Kidney (tissue), 14 donors: ENCODE data around the gene CKM. TPM values are rescaled to one million over a fixed set of nuclear protein-coding genes. Genes with fewer than 3 reads are reported as not detected.
"Not testable (repeated sequence)": the region's sequence is repeated elsewhere in the genome, so short reads cannot be mapped to it uniquely, and the experiment has no call there.

Experiments used
- DNase-seq, 5 donors: peaks; one replicate each; pipeline ENCODE4 v3.0.0-alpha.2; 2013 to 2020
- FAIRE-seq: peaks from 2 replicates; lab custom pipeline; 2012; peaks lifted over from hg19 to GRCh38; lab: Jason Lieb, UNC
- H3K27ac ChIP-seq, 2 donors: one replicate each; pipeline ENCODE4 v1.7.0; 2013; ENCODE audit warnings: low read depth in 2 of 2, low read length in 2 of 2, inconsistent platforms in 1 of 2
- H3K27me3 ChIP-seq: one replicate; pipeline ENCODE4 v1.7.1; 2013; ENCODE audit warnings: low read length, inconsistent platforms; ENCODE audit not compliant: control insufficient read depth, insufficient read depth
- H3K36me3 ChIP-seq, 3 donors: one replicate each; pipeline versions ENCODE4 v1.7.0 to v1.7.1; 2013; ENCODE audit warnings: low read length in 3 of 3, control low read depth in 1 of 3, inconsistent platforms in 1 of 3; ENCODE audit not compliant: insufficient read depth in 3 of 3, control insufficient read depth in 2 of 3
- H3K4me1 ChIP-seq, 3 donors: one replicate each; pipeline versions ENCODE4 v1.7.0 to v1.7.1; 2013; ENCODE audit warnings: low read length in 3 of 3, inconsistent platforms in 1 of 3, low read depth in 1 of 3; ENCODE audit not compliant: control insufficient read depth in 2 of 3, insufficient read depth in 2 of 3
- H3K4me3 ChIP-seq, 3 donors: one replicate each; pipeline versions ENCODE4 v1.7.0 to v1.8.1; 2013; ENCODE audit warnings: low read length in 3 of 3, control low read depth in 1 of 3, inconsistent platforms in 1 of 3
- H3K9ac ChIP-seq, 3 donors: one replicate each; pipeline versions ENCODE4 v1.7.0 to v1.7.1; 2013; ENCODE audit warnings: low read length in 3 of 3, control low read depth in 1 of 3, inconsistent platforms in 1 of 3
- H3K9me3 ChIP-seq, 3 donors: one replicate each; pipeline versions ENCODE4 v1.7.0 to v1.7.1; 2013; ENCODE audit warnings: low read length in 3 of 3, control low read depth in 1 of 3, inconsistent platforms in 1 of 3; ENCODE audit not compliant: control insufficient read depth in 2 of 3, insufficient read depth in 1 of 3
- intact Hi-C: fragments of 100-400 bp; cut with DNase I; formaldehyde crosslinking; loops from one replicate; pipeline ENCODE4 v1.11.1; 2022
- polyA plus RNA-seq: library from polyadenylated mRNA; stranded (reverse); fragments of 350-450 nt; fragmentation: Illumina TruSeq; extraction: RNeasy Lipid Tissue Mini Kit (QIAGEN cat#74804); gene quantifications from one replicate; pipeline ENCODE4 v1.2.3, GENCODE V29; 2014; ENCODE audit warnings: low read depth, low replicate concordance; ENCODE audit not compliant: insufficient read depth
- total RNA-seq: library from RNA; stranded (reverse); fragmentation: NEBNext Ultra II Directional; extraction: Animal tissue kit (Norgen Biotek cat#: 25700); gene quantifications from one replicate; pipeline ENCODE4 v1.2.1, GENCODE V29; 2021
- TF ChIP-seq, protein P1 (sequence below): IDR thresholded peaks from 3 replicates; pipeline ENCODE4 v1.5.1; 2012; ENCODE audit warnings: mild to moderate bottlenecking, moderate library complexity, borderline replicate concordance; ENCODE audit not compliant: insufficient read depth; ENCODE audit errors: extremely low read depth
- donor health status: control.
- donor health status: control.
- donor health status: control.
- donor health status: control.
- donor health status: control.
- donor health status: DM: yes; HTN: yes; CAD: no.
- donor health status: Normal renal cell carcinoma (clear cell type).

The CKM gene
- total and polyA plus RNA-seq, 2 donors from 2014 or later: 1.3 TPM; not detected in 1

GRCh38 chr19:45320997-45321775, 1.5 kb downstream of the CKM start:
- Histone ChIP-seq H3K36me3 (no peaks in the 10 kb centered on the region), H3K9me3 (no peaks in the 10 kb centered on the region), H3K4me1 (no peaks in the 10 kb centered on the region), H3K9ac (no peak overlapping the region), H3K27ac (no peak overlapping the region), H3K4me3 (no peak overlapping the region), H3K27me3 (peaks cover 2% of the 10 kb centered on the region)
- TF ChIP-seq, protein P1, sequence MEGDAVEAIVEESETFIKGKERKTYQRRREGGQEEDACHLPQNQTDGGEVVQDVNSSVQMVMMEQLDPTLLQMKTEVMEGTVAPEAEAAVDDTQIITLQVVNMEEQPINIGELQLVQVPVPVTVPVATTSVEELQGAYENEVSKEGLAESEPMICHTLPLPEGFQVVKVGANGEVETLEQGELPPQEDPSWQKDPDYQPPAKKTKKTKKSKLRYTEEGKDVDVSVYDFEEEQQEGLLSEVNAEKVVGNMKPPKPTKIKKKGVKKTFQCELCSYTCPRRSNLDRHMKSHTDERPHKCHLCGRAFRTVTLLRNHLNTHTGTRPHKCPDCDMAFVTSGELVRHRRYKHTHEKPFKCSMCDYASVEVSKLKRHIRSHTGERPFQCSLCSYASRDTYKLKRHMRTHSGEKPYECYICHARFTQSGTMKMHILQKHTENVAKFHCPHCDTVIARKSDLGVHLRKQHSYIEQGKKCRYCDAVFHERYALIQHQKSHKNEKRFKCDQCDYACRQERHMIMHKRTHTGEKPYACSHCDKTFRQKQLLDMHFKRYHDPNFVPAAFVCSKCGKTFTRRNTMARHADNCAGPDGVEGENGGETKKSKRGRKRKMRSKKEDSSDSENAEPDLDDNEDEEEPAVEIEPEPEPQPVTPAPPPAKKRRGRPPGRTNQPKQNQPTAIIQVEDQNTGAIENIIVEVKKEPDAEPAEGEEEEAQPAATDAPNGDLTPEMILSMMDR: no peak
- no peak for DNase-seq
- intact Hi-C loops: no loop called here
- FAIRE-seq: no peak

- no peak overlapping the region for H3K27ac ChIP-seq
- TF ChIP-seq, protein P1: no peak
- FAIRE-seq (no peak), DNase-seq (no peak)
- no peaks in the 10 kb centered on the region for H3K9me3 ChIP-seq
- H3K4me3 ChIP-seq: no peak overlapping the region
- intact Hi-C loops: no loop called here
- H3K4me1 ChIP-seq: no peaks in the 10 kb centered on the region
- no peak overlapping the region for H3K9ac ChIP-seq
- H3K27me3 ChIP-seq: peaks cover 2% of the 10 kb centered on the region
- no peaks in the 10 kb centered on the region for H3K36me3 ChIP-seq
These were observed 7.4 kb downstream of the CKM start for GRCh38 chr19:45315304-45315703.

DNA sequence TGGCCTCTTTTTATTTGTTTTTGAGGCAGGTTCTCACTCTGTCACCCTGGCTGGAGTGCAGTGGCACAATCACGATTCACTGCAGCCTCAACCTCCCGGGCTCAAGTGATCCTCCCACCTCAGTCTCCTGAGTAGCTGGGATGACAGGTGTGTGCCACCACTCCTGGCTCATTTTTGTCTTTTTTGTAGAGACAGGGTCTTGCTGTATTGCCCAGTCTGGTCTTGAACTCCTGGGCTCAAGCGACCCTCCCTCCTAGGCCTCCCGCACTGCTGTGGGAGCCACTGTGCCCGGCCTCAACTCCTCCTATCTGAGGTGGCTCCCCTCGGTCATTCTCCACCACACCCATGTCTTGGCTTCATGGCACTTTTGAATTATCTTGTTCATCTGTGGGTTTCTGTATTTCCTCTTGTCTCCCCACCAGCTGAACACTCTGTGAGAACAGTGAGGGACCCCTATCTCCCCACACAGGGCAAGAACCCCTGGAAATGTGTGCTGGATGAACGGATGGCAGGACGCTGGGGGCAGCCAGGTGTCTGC, 7.9 kb downstream of the CKM start:
- intact Hi-C loops: no loop called here
- no peak overlapping the region for H3K9ac ChIP-seq
- H3K4me1 ChIP-seq: no peaks in the 10 kb centered on the region
- no peaks in the 10 kb centered on the region for H3K36me3 ChIP-seq
- no peak for FAIRE-seq
- no peak for DNase-seq
- H3K9me3 ChIP-seq: no peaks in the 10 kb centered on the region
- no peak overlapping the region for H3K27ac ChIP-seq
- H3K27me3 ChIP-seq: peaks cover 2% of the 10 kb centered on the region
- H3K4me3 ChIP-seq: no peak overlapping the region
- TF ChIP-seq, protein P1: no peak

- H3K4me1 ChIP-seq, H3K27me3 ChIP-seq, H3K27ac ChIP-seq, H3K4me3 ChIP-seq, intact Hi-C loops, H3K9me3 ChIP-seq, FAIRE-seq, DNase-seq, H3K9ac ChIP-seq, H3K36me3 ChIP-seq: not testable (repeated sequence)
These were observed 10.4 kb downstream of the CKM start for GRCh38 chr19:45312285-45312684.
